Measurements from ENCODE around the gene TBX6. TPM values are rescaled to one million over a fixed set of nuclear protein-coding genes. Genes with fewer than 3 reads are reported as not detected.
A peak's percentile ranks its signal among the peaks of the same experiment; 100 is the strongest.

The TBX6 gene
- total RNA-seq, 1 experiment from 2014 or later = 5.1 TPM

GRCh38 chr16:30092373-30093010, 768 bp upstream of the TBX6 start (continued):
- no peak for TF ChIP-seq ZNF532 (CRISPR knock-in tag; IDR thresholded peaks at IDR 0.05; ENCODE audit: borderline replicate concordance)
- no peak for TF ChIP-seq TCF7 (CRISPR knock-in tag; IDR thresholded peaks at IDR 0.05; ENCODE audit: low read depth)
- TF ChIP-seq ARID4B (CRISPR knock-in tag; IDR thresholded peaks at IDR 0.05; ENCODE audit: borderline replicate concordance) = no peak
- TF ChIP-seq MXD4 (CRISPR knock-in tag; IDR thresholded peaks at IDR 0.05; ENCODE audit: borderline replicate concordance) = no peak
- TF ChIP-seq NFATC4 (CRISPR knock-in tag; IDR thresholded peaks at IDR 0.05) = no peak
- no peak for TF ChIP-seq AR (CRISPR knock-in tag; IDR thresholded peaks at IDR 0.05)
- no peak for TF ChIP-seq ZNF281 (CRISPR knock-in tag; IDR thresholded peaks at IDR 0.05)
- TF ChIP-seq AFF4 (CRISPR knock-in tag; IDR thresholded peaks at IDR 0.05; ENCODE audit: borderline replicate concordance) = no peak
- no peak for TF ChIP-seq CREB1 (CRISPR knock-in tag; IDR thresholded peaks at IDR 0.05)
- peak; percentile 28; the same call in 1 of the 2 replicates for TF ChIP-seq HMGXB4 (CRISPR knock-in tag; IDR thresholded peaks at IDR 0.05)
- no peak for TF ChIP-seq IRF1 (CRISPR knock-in tag; IDR thresholded peaks at IDR 0.05)
- no peak for TF ChIP-seq JAZF1 (CRISPR knock-in tag; IDR thresholded peaks at IDR 0.05)
- TF ChIP-seq CBFB (CRISPR knock-in tag; IDR thresholded peaks at IDR 0.05; ENCODE audit: low read depth) = no peak

Data from WTC11 (cell line).